GM19452 (cell line): Measurements from ENCODE around the gene MRTFB.

ENCODE experiments used
- ATAC-seq: cut with Tn5 transposase; IDR thresholded peaks from one replicate; pipeline ENCODE4 v1.9.1; 2021; ENCODE audit not compliant: unreplicated experiment

Gene MRTFB

DNA sequence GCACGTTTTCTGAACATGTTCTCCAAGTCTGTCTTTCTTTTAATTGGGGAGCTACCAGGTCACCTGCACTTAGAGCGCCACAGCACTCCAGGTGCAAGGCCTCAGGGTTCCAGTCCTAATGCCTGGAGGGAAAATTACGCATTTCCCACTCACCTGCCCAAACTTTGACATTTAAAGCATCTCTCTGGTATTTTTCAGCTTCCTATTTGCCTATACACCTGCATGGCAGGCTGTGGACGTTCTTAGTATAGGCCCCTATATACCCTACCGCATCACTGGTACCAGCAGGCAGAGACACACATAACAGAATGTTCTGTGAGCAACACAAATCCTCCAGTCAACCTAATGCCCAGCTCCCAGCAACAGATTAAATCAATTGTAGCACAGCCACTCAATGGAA, 213.3 kb downstream of the MRTFB start:
- ATAC-seq, result no peak

DNA sequence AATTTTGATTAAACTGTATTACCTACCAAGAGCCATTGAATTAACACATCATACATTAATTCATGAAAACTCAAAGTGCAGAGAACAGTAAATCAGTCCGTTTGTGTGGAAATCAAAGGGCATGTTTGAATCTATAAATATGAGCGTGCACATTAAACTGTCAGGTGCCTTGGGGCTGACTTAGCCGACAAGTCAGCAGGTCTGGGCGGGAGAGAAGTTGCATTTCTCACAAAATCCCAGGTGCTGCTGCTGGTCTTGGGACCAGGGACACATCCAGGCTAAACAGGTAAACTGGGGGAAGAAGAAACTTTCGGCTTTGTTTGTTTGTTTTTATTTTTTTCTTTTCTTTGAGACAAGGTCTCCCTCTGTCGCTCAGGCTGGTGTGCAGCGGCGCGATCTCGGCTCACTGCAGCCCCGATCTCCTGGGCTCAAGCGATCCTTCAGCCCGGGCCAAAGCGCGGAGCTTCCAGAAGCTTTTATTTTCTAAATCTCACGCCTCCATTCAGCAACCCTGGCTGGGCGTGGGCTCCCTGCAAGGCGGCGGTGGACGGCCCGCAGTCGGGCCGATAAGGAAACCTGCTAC, 213.9 kb downstream of the MRTFB start:
- peak; percentile 28 for ATAC-seq

DNA sequence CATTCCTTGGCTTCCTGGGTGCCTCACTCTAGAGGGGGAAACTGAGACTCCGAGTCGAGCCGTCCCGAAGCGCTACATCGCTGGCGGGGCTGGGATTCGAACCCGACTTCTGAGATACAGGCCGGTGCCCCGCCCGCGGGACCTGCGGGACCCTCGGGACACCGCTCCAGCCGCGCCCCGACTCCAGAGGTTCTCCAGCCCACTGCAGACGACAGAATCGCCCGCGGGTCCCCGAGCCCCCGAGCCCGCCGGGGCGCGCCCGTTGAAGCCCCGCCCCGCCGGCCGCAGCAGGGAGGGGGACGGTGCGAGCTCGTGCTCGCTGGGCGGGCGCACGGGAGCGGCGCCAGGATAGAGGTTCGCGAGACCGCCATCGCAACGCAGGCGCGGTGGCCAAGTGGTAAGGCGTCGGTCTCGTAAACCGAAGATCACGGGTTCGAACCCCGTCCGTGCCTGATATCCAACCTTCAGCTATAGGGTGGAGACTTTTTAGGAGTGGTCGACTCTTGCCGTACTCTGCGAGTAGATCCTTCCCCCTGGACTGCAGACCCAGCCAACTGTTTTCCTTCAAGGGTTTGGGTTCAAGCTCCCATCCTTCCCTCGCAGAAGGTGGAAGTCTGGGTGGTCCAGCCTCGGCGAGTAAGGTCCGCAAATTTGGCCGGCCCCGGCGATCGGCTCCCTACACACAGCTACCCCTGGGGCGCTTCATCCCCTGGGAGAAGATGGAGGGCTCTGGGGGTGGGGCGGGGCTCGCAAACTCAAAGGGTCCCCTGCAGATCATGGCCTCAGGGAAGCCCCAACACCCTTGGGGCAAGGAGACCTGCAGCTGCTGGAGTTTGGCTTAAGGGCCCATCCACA, 214.6 kb downstream of the MRTFB start:
- peak; percentile 74 for ATAC-seq

DNA sequence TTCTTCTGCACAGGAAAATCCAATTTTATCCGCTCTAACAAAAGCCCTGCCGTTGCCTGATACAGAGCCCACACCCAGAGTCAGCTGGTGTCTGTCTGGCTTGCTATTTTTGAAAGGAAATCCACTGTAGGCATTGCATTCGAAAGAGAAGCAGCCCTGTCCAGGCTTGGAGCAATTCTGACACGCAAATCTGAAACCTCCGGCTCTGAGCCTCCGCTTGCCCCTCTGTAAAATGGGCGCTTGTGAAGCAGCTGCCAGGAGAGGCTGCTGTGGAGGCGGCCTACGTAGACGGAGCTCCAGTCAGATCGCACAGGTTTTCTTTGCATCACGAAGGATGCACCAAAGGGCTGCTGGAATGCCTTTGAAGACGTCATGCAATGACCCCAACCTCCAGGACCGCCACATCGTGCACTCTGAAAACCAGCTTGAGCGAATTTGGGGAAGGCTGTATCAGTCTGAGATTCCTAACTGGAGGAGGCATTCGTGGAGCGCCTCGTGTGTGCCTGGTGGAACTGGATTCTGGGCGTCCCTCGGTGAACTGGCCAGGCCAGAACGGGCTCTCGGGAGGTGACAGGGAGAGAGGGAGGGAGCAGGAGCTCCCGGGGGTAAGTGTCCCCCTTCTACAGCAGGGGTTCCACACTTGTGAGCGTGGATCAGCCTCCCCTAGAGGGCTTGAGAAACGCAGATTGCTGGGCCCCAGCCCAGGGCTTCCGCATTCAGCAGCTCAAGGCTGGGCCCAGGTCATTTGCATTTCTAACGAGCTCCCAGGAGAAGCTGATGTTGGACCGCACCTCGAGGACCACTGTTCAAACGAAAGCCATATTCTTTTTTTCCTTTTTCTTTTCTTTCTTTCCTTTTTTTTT, 215.5 kb downstream of the MRTFB start:
- ATAC-seq, result peak; percentile 31

DNA sequence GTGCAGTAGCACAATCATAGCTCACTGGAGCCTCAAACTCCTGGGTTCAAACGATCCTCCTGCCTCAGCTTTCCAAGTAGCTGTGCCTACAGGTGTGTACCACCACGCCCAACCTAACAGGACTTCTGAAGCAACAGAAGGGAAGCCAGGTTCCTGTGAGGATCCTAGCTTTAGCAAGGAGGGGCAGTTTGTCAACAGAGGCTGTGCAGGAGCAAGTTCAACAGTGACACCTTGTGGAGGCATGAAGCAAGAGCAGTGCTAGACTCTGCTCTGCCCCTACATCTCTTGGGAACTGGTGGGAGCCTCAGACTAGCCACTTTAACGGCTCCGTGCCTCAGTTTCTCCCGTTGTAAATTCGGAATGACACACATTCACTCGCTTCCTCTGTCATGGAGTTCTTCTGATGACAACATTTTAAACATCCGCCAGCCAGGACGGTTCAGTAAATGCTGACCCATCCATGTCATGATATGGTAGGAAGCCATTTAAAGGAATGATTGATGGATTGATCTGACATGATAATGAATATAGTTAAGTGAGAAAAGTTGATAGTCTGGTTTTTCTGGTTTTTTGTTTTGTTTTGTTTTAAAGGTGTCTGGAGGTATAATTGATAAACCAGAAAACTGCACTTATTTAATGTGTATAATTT, 218.7 kb downstream of the MRTFB start:
- no peak for ATAC-seq

DNA sequence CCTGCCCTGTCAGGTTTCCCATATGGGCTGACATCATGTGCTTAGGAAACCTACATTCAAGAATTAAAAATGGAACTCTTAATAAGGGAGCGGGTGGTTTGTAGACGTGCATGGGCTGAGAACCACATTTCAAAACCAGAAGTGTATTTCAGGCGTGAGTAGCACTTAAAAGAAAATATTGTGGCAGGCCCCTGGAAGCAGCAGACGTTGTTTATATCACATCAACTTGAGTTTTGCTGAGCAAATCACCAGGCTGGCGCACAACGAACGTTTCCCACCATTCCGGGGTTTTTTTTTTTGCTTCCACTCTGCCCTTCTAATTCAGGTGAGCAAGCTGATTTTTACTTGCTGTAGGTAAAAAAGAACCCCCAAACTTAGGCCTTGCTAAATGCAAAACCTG, 220.2 kb downstream of the MRTFB start:
- no peak for ATAC-seq

DNA sequence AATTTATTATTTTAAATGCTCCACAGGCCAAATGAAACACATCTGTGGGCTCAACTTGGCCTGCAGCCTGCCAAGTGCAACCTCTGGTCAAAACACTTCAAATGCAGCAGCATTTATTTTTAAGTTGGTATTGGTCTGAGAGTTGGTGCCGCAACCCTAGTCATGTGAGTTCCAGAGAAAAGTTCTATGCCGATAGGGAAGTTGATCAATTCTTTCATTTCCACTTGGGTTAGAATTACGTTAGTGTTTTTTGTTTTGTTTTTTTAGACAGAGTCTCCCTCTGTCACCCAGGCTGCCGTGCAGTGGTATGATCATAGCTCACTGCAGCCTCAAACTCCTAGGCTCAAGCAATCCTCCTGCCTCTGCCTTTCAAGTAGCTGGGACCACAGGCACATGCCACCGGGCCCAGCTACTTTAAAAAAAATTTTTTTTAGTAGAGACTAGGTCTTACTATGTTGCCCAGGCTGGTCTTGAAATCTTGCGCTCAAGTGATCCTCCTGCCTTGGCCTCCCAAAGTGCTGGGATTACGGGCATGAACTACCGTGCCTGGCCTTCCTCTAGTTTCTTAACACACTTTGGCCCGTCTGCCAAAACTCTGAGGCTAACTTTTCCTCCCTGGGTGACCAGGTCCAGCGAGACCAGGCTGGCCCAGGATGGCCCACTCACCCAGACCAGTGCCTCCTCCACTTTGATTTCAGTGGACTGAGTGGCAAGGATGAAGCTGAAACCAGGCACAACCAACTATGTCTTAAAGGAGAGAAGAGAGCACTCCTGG, 221.1 kb downstream of the MRTFB start:
- ATAC-seq, result no peak

DNA sequence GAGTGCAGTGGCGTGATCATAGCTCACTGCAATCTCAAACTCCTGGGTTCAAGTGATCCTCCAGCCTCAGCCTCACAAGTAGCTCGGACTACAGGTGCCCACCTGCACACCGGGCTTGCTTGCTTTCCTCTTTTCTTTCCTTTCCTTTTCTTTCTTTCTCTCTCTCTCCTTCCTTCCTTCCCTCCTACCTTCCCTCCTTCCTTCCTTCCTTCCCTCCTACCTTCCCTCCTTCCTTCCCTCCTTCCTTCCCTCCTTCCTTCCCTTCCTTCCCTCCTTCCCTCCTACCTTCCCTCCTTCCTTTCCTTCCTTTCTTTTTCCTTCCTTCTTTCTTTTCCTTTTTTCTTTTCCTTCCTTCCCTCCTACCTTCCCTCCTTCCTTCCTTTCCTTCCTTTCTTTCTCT, 225.5 kb downstream of the MRTFB start:
- no peak for ATAC-seq

DNA sequence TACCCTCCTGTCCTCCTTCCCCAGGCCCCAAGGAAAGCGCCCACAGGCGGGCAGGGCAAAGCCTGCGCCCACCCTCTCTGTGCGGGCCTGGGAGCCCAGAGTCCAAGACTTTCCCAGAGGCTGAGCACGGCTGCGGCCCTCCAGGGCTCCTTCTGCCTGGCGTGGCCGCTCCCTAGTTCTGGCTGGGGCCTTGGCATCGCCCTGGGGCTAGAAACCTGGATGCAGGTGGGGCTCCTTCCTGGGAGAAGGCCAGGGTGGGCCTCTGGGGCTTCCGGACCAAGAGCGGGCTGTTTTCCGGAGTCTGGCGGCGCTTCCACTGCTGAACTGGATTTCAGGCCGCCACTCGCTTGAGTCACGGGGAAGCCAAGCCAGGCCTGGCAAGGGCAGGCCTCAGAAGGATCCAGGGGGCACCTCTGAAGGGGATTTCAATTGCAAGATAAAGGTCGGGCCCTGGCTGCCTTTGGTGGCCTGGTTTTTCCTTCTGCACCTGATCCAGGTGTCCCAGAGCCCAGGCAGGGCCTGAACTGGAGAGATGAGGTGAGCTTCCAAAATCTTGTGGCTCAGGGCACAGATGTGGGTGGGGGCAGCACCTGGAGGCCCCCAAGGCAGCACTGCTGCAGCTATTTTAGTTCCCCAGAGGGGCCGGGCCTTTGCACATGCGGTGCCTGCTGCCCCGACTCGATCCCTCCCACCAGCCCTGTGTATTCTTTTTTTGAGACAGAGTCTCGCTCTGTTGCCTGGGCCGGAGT, 227.4 kb downstream of the MRTFB start:
- ATAC-seq, result no peak

DNA sequence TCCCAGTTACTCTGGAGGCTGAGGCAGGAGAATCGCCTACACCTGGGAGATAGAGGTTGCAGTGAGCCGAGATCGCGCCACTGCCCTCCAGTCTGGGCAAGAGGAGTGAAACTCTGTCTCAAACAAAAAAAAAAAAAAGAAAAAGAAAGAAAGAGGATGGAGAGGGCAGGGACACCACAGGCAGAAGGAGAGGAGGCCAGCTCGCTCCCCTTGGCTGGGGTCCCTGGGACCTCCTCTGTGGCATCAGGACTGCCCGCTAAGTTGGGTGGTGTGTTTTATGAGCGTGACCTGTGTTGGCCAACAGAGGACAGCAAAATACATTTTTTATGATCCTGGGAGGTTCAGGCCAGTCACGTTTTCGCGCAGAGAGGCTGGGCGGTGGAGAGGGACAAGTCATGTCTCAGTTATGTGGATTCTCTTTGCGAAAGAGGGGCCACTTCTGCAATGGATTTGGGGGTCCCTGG, 229.6 kb downstream of the MRTFB start:
- peak; percentile 40 for ATAC-seq

DNA sequence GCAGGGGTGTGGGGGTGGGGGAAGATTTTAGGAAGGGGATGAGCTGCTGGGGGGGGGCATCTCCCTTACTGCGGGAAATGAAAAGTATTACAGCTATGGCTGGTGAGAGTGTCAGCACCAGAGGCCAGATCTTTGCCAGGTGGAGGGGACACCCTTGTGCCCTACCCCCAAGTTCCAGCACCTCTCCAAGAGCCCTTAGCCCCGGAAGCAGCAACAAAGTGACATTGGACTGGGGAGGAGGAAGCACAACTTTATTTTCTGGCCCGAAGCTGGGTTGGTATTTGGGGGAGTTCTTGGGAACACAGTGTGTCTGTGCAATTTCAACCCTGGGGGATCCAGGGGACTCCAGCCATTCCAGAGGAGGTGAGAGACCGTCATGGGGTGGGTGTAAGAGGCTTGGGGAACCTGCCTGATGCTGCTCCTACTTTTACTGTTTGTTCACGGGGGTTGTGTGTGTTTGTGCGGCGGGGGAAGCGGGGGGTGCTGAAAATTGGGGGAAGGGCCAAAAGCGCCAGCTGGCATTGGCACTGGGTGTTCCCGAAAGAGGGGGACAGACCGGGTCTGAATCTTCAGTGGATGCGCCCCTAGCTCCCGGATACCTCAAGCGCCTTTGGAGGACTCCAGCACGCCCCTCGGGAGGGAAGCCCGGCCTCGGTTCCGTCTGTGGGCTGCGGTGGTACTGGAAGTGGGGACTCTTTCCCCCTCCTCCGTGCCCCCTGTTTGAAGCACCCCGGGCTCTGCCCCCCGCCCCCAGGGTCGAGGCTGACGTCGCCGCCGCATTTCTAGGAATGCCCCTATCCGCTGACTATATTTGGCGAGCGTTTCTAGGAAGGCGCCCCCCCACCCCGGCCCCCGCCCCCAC, 230.3 kb downstream of the MRTFB start:
- ATAC-seq, result no peak

DNA sequence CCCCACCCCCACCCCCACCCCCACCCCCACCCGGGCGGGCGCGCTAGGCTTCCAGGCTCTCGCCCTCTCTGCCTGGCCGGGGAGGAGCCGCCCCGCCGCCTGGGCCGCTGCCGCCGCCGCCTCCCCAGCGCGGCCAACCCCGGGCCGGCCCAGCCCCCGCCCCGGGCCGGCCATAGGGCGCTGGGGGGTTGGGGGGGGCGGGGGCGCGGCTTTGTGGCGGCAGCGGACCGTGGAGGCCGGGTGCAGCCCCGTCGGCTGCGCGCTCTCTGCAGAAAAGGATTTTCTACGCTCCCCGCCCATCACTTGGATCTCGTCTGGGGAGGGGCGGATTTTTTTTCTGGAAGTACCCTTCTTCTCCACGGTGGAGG, 230.9 kb downstream of the MRTFB start:
- peak; percentile 68 for ATAC-seq

DNA sequence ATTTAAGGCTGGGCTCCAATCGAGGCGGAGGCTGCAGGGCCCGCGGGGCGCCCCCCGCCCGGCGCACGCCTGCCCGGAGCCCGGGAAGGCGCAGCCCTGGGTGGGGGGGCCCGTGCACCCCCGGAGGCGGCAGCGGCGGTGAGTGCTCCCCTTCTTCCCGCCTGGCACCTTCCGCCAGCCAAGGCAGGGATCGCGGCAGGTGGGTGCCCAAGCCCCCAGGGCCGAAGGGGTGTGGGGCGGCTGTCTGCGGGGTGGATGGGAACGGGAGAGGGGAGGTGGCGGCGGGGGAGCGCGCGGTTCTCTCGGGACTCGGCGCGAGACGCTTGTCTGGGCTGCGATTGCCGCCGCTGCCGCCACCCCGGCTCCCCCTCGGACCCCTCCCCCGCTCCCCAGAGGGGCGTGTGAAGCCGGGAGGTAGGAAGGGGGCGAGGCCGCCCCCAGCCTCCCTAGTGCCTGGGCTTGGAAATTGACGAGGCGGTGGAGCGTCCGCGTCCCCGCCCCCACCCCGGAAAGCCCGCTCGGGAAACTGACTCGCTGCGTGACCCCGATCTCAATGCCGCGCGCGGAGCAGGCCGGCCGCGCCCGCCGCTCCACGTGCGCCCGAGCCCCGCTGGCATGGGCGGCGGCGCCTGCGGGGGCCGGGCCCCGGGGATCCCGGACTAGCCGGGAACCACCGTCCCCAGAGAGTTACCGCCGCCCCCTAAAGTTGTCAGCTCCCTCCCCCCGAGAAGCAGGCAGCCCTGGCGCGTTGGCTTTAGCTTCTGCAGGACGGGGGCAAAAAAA, 231.5 kb downstream of the MRTFB start:
- ATAC-seq, result peak; percentile 32

DNA sequence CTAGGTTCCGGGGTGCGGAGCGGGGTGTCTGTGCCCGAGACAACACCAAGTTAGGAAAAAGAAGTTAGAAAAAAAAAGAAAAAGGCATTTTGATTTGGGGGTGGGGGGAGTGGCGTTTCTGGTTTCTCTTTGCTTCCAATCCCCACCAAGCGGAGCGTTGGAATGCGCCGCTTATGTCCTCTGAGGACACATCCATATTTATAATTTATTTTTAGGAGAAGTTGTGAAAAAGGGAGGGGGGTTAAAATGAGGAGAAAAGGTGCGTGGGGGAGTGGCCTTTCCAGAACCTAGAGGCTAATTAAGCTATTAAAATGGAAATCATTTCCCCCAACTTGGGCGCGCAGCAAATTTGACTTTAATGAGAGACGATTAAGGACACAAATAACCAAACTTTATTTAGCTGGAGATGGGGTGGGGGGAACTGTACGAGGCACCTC, 232.1 kb downstream of the MRTFB start:
- ATAC-seq, result no peak

DNA sequence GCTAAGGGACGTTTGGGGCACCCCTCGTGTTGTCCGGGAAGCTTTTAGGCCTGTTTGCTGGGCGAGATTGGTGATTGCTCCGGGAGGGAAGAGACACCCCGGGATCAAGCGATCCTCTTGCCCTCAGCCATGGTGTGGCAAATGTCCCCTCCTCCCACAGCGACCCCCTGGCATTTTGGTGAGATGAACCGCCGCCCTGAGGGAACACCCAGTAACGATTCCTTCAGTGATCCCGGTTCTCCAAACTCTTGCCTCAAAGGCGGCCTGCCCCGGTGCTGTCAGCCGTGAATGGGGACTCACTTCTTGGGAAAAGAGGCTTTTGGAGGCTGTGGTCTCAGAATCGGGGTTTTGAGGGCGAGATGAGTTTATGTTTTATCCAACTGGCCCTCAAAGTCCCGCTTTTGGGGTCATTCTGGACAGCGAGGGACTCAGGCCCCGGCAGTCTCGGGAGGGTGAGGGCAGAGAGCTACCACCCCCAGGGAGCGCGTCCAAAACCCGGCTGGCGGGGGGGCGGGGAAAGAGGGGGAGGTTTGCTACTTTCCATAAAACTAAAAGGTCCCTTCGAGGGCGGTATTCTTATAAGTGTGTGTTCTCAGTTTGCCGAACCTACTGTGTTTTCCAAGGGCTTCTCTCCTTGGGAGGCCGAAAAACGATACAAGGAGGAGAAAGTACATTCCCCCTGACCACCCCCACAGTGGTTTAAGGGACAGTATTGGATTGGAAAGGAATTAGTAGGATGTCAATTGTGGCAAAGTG, 232.7 kb downstream of the MRTFB start:
- no peak for ATAC-seq

DNA sequence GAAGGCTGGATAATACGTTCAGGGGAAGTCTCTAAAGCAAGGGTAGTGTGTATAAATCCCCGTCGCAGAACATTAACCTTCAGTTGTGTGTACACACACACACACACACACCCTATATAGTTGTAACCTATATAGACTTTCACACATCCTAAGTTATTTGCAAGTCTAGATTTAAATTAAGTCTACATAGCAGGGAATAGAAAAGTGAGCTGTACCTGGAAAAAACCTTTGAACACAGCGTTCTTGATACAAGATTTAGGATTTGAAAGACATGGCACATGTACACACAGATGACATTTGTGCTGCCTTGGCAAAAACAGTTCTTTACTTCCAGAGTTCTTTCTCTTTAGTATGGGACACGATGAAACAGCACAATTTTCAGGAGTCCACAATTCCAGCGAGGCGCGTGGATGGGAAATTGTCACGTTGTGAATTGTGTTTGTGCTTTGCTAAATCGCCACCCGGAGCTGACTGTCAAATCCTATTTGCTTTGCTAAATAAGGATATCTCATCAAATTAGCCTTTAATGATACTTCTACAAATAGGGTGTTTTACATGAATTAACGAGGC, 233.9 kb downstream of the MRTFB start:
- no peak for ATAC-seq

DNA sequence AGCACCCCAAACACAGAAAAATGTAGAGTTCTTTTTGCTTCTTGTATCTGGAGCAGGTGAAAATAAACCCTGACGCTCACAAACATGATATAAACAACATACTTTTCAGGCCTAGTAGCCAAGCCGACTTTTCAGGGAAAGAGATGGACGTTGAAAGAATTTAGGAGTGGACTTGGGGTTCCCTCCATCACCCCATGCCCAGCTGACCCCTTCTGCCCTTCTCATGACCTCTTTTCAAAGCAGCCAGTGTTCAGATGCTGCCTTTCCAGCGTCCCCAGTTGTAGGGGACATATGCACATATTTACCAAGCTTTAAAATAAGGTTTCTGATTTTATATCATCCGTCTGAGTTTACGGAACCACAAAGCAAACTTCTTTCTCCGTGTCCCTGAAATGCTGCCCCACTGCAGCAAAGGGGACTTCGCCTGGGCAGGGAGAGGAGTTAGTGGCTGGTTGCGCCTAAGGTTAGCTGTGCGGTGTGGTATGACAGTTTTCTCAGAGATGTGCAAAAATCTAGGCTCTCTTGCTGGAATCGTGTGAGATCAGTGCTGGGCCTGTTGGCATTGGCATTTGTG, 235.5 kb downstream of the MRTFB start:
- ATAC-seq, result no peak
